K562 (cell line): Measurements from ENCODE around the gene CALML3. TPM values are rescaled to one million over a fixed set of nuclear protein-coding genes. Genes with fewer than 3 reads are reported as not detected.

Experiments
- ATAC-seq: fragments of 200-7000 bp; cut with Tn5 transposase; 3 replicates; pipeline ENCODE4 v1.9.1; 2020; ENCODE audit warnings: moderate library complexity
- BruUV-seq: library from RNA; stranded (reverse); fragments of 400-500 nt; replicated peaks from 2 replicates; lab custom pipeline; 2021; lab: Mats Ljungman, UMichigan
- CTCF ChIA-PET: fragments of 300-600 bp; formaldehyde crosslinking; extraction: SDS; loops from one replicate; lab custom pipeline; 2021; ENCODE audit warnings: low intra/inter-chr PET ratio; lab: Yijun Ruan, JAX
- POLR2A ChIA-PET: fragments of 300-600, 350-650 bp; sonication (Branson Sonifier 250); formaldehyde crosslinking; extraction: SDS; loops from one replicate; lab custom pipeline; 2021; ENCODE audit warnings: antibody characterized with exemption, inconsistent platforms; lab: Yijun Ruan, JAX
- DNase-seq, 4 experiments: peaks; one replicate each; pipeline versions ENCODE4 v3.0.0 to v3.0.0-alpha.2; 2011 to 2018; ENCODE audit warnings: low spot score in 3 of 4, mixed read lengths in 3 of 4; ENCODE audit errors: extremely low read depth in 1 of 4
- FAIRE-seq: peaks from 2 replicates; lab custom pipeline; 2011; peaks lifted over from hg19 to GRCh38; lab: Jason Lieb, UNC
- H2AFZ ChIP-seq: 2 replicates; pipeline ENCODE4 v1.6.0; 2011; ENCODE audit warnings: low read depth, low read length, control low read depth, inconsistent platforms
- H3K27ac ChIP-seq: fragments of 200-600 bp; 3 replicates; pipeline ENCODE4 v1.8.0; 2011; ENCODE audit warnings: low read depth, mild to moderate bottlenecking, control low read depth, inconsistent platforms, low read length, moderate library complexity, mixed read lengths; ENCODE audit errors: extremely low read depth
- H3K27me3 ChIP-seq, 2 experiments: fragments of 300-600 bp in 1 of 2; 2 replicates in 1 of 2; 3 replicates in 1 of 2; pipeline versions ENCODE4 v1.6.0 to v1.8.0; 2011; ENCODE audit warnings: inconsistent platforms in 2 of 2, low read length in 2 of 2, mild to moderate bottlenecking in 1 of 2, mixed read lengths in 1 of 2, moderate library complexity in 1 of 2; ENCODE audit not compliant: control insufficient read depth in 2 of 2, insufficient read depth in 2 of 2
- H3K36me3 ChIP-seq: fragments of 300-600 bp; 3 replicates; pipeline ENCODE4 v1.8.0; 2011; ENCODE audit warnings: mild to moderate bottlenecking, low read length, inconsistent platforms; ENCODE audit not compliant: control insufficient read depth, insufficient read depth
- H3K4me1 ChIP-seq, 2 experiments: fragments of 200-600 bp in 1 of 2; replicated peaks in 1 of 2; 2 replicates in 1 of 2; 3 replicates in 1 of 2; pipeline versions ENCODE4 v1.5.1 to v1.8.0; 2011; ENCODE audit warnings: inconsistent platforms in 2 of 2, low read length in 2 of 2, mild to moderate bottlenecking in 1 of 2, mixed read lengths in 1 of 2, moderate library complexity in 1 of 2; ENCODE audit not compliant: control insufficient read depth in 2 of 2, insufficient read depth in 2 of 2
- H3K4me2 ChIP-seq: 2 replicates; pipeline ENCODE4 v1.6.1; 2011; ENCODE audit warnings: low read length, control low read depth, inconsistent platforms, mixed read lengths; ENCODE audit not compliant: insufficient read depth
- H3K4me3 ChIP-seq: fragments of 200-600 bp; sonication (generic), shearing (Covaris generic); 2 replicates; pipeline ENCODE4 v1.5.1; 2016; ENCODE audit warnings: control low read depth, inconsistent platforms
- H3K79me2 ChIP-seq: fragments of 200-600 bp; 3 replicates; pipeline ENCODE4 v1.8.0; 2011; ENCODE audit warnings: low read length, inconsistent platforms; ENCODE audit not compliant: control insufficient read depth, insufficient read depth
- H3K9ac ChIP-seq, 2 experiments: 2 replicates each; pipeline versions ENCODE4 v1.6.0 to v1.6.1; 2011; ENCODE audit warnings: low read depth in 2 of 2, low read length in 2 of 2, control low read depth in 1 of 2, inconsistent platforms in 1 of 2, mild to moderate bottlenecking in 1 of 2, mixed read lengths in 1 of 2; ENCODE audit not compliant: insufficient read depth in 1 of 2
- H3K9me1 ChIP-seq: one replicate; pipeline ENCODE4 v1.6.0; 2011; ENCODE audit warnings: inconsistent platforms, mild to moderate bottlenecking, low read length, moderate library complexity; ENCODE audit not compliant: control insufficient read depth, insufficient read depth
- H3K9me3 ChIP-seq: replicated peaks from 2 replicates; pipeline ENCODE4 v1.5.1; 2011; ENCODE audit warnings: low read depth, low read length, inconsistent platforms; ENCODE audit not compliant: control insufficient read depth, insufficient read depth
- H4K20me1 ChIP-seq: replicated peaks from 2 replicates; pipeline ENCODE4 v1.6.1; 2011; ENCODE audit warnings: low read length, inconsistent platforms, mixed read lengths; ENCODE audit not compliant: control insufficient read depth, insufficient read depth
- BCOR ChIP-seq: fragments of 450-650 bp; IDR thresholded peaks from 2 replicates; pipeline ENCODE4 v1.6.1; 2016
- ETS1 ChIP-seq: conservative IDR thresholded peaks from 2 replicates; pipeline ENCODE4 v1.6.1; 2011; ENCODE audit warnings: low read depth, mild to moderate bottlenecking, low read length; ENCODE audit not compliant: control insufficient read depth
- HDGF ChIP-seq: fragments of 450-650 bp; IDR thresholded peaks from 2 replicates; pipeline ENCODE4 v1.6.1; 2016
- MTA2 ChIP-seq: fragments of 450-650 bp; IDR thresholded peaks from 2 replicates; pipeline ENCODE4 v1.6.1; 2016; ENCODE audit warnings: low read depth
- PHF20 ChIP-seq: fragments of 450-650 bp; IDR thresholded peaks from 2 replicates; pipeline ENCODE4 v1.6.1; 2018; ENCODE audit not compliant: partially characterized antibody
- TRIM24 ChIP-seq, 2 experiments: fragments of 450-650 bp; IDR thresholded peaks; 2 replicates each; pipeline ENCODE4 v1.6.1; 2016
- ZNF785 ChIP-seq: fragments of 250-450 bp; sonication (Bioruptor Pico); IDR thresholded peaks from 2 replicates; pipeline ENCODE4 v1.4.0; 2020; ENCODE audit warnings: mild to moderate bottlenecking
- WGBS: fragments of 100-300 bp; shearing (Covaris generic); methylation state at CpG from one replicate; pipeline ENCODE4 v1.1.6; 2016; ENCODE audit warnings: low coverage, mixed read lengths; ENCODE audit not compliant: insufficient coverage; ENCODE audit errors: missing lambda C conversion rate; 5-methylcytosine and 5-hydroxymethylcytosine counted together
- in situ Hi-C: fragments of 300-500 bp; cut with MboI; formaldehyde crosslinking; loops from 4 replicates; pipeline ENCODE4 v1.15.0; 2018; ENCODE audit warnings: inconsistent platforms, mixed read lengths
- intact Hi-C: fragments of 100-400 bp; cut with micrococcal nuclease; formaldehyde crosslinking; loops from 2 replicates; pipeline ENCODE4 v1.14.2; 2022
- polyA plus RNA-seq, 8 experiments: library from polyadenylated mRNA; depleted of rRNA in 4 of 8; stranded (reverse) in 5 of 8; unstranded in 3 of 8; fragments of >200 nt; fragmentation: Nextera tagmentation in 2 of 8; fragmentation: Illumina TruSeq in 1 of 8; extraction: Ambion mirVana in 2 of 8; extraction: Trizol in 1 of 8; gene quantifications; 2 replicates each; pipeline versions ENCODE4 v1.2.1 to v1.2.3, GENCODE V29; 2011 to 2014; ENCODE audit warnings: inconsistent platforms in 1 of 8, missing spikeins in 1 of 8
- total RNA-seq, 7 experiments: library from RNA; depleted of rRNA in 6 of 7; stranded (reverse); fragments of >200 nt in 6 of 7; fragmentation: Illumina TruSeq in 2 of 7; extraction: Trizol in 2 of 7; gene quantifications; 2 replicates each; pipeline versions ENCODE4 v1.2.1 to v1.2.3, GENCODE V29; 2011 to 2021; ENCODE audit warnings: low replicate concordance in 1 of 7
- TF ChIP-seq, protein P1 (sequence below), 2 experiments: fragments of 450-650 bp; IDR thresholded peaks; 2 replicates each; pipeline ENCODE4 v1.6.1; 2016

The CALML3 gene
- total and polyA plus RNA-seq, 9 of the 15 experiments (the other 6 are each of a cell fraction or from before 2014, with no cell fraction given): not detected

DNA sequence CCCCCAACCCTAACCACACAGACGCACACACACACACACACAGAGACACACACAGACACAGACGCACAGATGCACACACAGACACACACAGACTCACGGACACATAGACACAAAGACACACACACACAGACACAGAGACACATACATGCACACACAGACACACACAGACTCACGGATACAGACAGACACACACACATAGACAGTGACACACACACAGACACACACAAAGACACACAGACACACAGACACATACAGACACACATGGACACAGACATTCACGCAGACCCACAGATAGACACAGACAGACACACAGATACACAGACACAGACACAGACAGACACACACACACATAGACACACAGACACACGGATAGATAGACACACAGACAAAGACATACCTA lies 27.5 kb upstream of the CALML3 start (continued):
- TF ChIP-seq BCOR: peak; percentile 55
- TF ChIP-seq MTA2: 0 out of 2 replicates have a peak, but pooled peaks have one; percentile 10
- TF ChIP-seq, all 486 proteins: peak for 22

- no peak for DNase-seq
- POLR2A ChIA-PET: interaction anchor here (2.1 kb wide), 1 partner anchor 8 kb away, joined by 8 read pairs; no protein-coding TSS in a partner anchor
- H3K79me2 ChIP-seq: no peaks in the 10 kb centered on the region
- FAIRE-seq: peak; percentile 91
- no TSS peak for BruUV-seq
- no peaks in the 10 kb centered on the region for H3K9me1 ChIP-seq
- no peaks in the 10 kb centered on the region for H4K20me1 ChIP-seq
- CTCF ChIA-PET: no interaction called here
- no peak for ATAC-seq
- no peak overlapping the region for H3K4me3 ChIP-seq
- no peak overlapping the region for H3K27ac ChIP-seq
- TF ChIP-seq, protein P1, sequence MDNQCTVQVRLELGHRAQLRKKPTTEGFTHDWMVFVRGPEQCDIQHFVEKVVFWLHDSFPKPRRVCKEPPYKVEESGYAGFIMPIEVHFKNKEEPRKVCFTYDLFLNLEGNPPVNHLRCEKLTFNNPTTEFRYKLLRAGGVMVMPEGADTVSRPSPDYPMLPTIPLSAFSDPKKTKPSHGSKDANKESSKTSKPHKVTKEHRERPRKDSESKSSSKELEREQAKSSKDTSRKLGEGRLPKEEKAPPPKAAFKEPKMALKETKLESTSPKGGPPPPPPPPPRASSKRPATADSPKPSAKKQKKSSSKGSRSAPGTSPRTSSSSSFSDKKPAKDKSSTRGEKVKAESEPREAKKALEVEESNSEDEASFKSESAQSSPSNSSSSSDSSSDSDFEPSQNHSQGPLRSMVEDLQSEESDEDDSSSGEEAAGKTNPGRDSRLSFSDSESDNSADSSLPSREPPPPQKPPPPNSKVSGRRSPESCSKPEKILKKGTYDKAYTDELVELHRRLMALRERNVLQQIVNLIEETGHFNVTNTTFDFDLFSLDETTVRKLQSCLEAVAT (IDR thresholded peaks at IDR 0.05): 0 out of 4 replicates have a peak, but pooled peaks of 1 of the 2 experiments have one; percentile 17
- TF ChIP-seq ETS1: no peak
- TF ChIP-seq TRIM24 (IDR thresholded peaks at IDR 0.05): peak in 1 of 2 experiments; percentile 15; a peak in 1 of 4 replicates
- TF ChIP-seq HDGF: peak; percentile 31; the same call in 1 of the 2 replicates
- TF ChIP-seq PHF20: peak; percentile 60
- TF ChIP-seq ZNF785: no peak
- H3K4me1 ChIP-seq: peaks cover 15 to 48% of the 10 kb centered on the region in 2 experiments
- no peaks in the 10 kb centered on the region for H3K36me3 ChIP-seq
- H3K9ac ChIP-seq: peak overlapping the region in 1 of 2 experiments; percentile 46; a peak in 1 of 4 replicates
- in situ Hi-C loops (no loop called here), intact Hi-C loops (no loop called here)
- H2AFZ ChIP-seq: no peak overlapping the region
- 88% methylated on average over 17 of the region's 19 CpGs for WGBS
- no peak overlapping the region for H3K4me2 ChIP-seq
- peaks cover 0 to 17% of the 10 kb centered on the region in 2 experiments; a peak in 2 of 5 replicates for H3K27me3 ChIP-seq
- H3K9me3 ChIP-seq: no peaks in the 10 kb centered on the region
Measured at GRCh38 chr10:5497948-5498730, 26.6 kb upstream of the CALML3 start.
